HFFc6 (cell line): ENCODE data around the gene POLR1F. TPM values are rescaled to one million over a fixed set of nuclear protein-coding genes. Genes with fewer than 3 reads are reported as not detected.

Experiments used
- DNase-seq: peaks from one replicate; pipeline ENCODE4 v3.0.0-alpha.2; 2018
- H3K27ac Mint-ChIP-seq: 2 replicates; pipeline ENCODE4 v1.8.0; 2020; ENCODE audit warnings: mild to moderate bottlenecking, mixed read lengths
- H3K27me3 Mint-ChIP-seq: 2 replicates; pipeline ENCODE4 v1.8.0; 2021; ENCODE audit warnings: mild to moderate bottlenecking, moderate library complexity, mixed read lengths; ENCODE audit not compliant: insufficient read depth
- H3K36me3 Mint-ChIP-seq: 2 replicates; pipeline ENCODE4 v1.8.0; 2021; ENCODE audit warnings: low read depth, mixed read lengths
- H3K4me1 Mint-ChIP-seq: 2 replicates; pipeline ENCODE4 v1.8.0; 2020; ENCODE audit warnings: low read depth, mixed read lengths
- H3K4me3 Mint-ChIP-seq: 2 replicates; pipeline ENCODE4 v1.8.0; 2020; ENCODE audit warnings: mild to moderate bottlenecking, moderate library complexity, mixed read lengths
- H3K9me3 Mint-ChIP-seq: 2 replicates; pipeline ENCODE4 v1.8.0; 2020; ENCODE audit warnings: mild to moderate bottlenecking, mixed read lengths
- total RNA-seq, 6 experiments: library from RNA; stranded (reverse); fragmentation: NEBNext Ultra II Directional; extraction: Animal tissue kit (Norgen Biotek cat#: 25700); gene quantifications; 2 replicates in 1 of 6; 3 replicates in 5 of 6; pipeline ENCODE4 v1.2.3, GENCODE V29; 2021
- TF ChIP-seq, protein P1 (sequence below): fragments of 200-600 bp; sonication (generic); IDR thresholded peaks from 2 replicates; pipeline ENCODE4 v1.5.0; 2021; ENCODE audit warnings: antibody characterized with exemption, mild to moderate bottlenecking

The POLR1F gene
- total RNA-seq, 6 experiments from 2014 or later = 13.4 to 17.6 (median 15.5) TPM

DNA sequence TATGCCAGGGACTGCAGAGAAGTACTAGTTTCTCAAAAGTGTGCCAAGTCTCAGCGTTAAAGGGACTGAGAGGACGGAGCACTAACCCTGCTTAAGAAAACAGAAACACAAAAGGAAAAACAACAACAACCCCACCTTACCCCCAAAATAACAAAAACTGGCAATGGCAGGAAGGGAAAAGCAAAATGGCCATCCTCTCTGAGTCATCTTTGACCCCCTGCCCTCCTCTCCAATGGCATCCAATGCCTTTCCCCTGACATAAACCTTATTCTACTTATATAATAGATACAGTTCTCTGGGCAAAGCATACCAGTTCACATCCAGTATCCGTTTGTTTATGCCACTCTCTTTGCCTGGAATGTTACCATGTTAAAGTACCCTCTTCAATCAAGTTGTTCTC, 1.6 kb downstream of the POLR1F start:
- DNase-seq = no peak
- Mint-ChIP-seq H3K27me3 (no peaks in the 10 kb centered on the region; the same call in 1 of the 2 replicates), H3K9me3 (no peaks in the 10 kb centered on the region), H3K27ac (peak overlapping the region; percentile 92; the same call in 1 of the 2 replicates), H3K4me1 (peaks cover 46% of the 10 kb centered on the region), H3K4me3 (peak overlapping the region; percentile 99), H3K36me3 (peaks cover 13% of the 10 kb centered on the region)
- TF ChIP-seq, protein P1, sequence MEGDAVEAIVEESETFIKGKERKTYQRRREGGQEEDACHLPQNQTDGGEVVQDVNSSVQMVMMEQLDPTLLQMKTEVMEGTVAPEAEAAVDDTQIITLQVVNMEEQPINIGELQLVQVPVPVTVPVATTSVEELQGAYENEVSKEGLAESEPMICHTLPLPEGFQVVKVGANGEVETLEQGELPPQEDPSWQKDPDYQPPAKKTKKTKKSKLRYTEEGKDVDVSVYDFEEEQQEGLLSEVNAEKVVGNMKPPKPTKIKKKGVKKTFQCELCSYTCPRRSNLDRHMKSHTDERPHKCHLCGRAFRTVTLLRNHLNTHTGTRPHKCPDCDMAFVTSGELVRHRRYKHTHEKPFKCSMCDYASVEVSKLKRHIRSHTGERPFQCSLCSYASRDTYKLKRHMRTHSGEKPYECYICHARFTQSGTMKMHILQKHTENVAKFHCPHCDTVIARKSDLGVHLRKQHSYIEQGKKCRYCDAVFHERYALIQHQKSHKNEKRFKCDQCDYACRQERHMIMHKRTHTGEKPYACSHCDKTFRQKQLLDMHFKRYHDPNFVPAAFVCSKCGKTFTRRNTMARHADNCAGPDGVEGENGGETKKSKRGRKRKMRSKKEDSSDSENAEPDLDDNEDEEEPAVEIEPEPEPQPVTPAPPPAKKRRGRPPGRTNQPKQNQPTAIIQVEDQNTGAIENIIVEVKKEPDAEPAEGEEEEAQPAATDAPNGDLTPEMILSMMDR = no peak

DNA sequence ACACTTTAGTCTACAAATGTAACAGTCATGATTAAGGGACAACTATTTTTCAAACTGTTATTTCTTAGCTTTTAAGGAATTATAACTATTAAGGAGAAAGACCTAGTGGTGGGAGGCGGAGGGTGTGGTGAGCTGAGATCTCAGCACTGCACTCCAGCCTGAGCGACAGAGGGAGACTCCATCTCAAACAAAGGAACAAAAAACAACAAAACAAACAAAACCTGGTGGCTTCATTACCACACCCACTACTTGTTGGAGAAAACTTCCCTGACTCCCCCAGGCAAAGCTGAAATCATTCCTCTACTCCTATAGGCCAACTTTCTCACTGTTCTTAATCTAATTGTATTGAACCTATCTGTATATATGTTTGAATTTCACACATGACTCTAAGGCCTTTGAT, 3.2 kb downstream of the POLR1F start:
- H3K4me3 Mint-ChIP-seq = no peak overlapping the region
- DNase-seq = no peak
- H3K9me3 Mint-ChIP-seq = no peaks in the 10 kb centered on the region
- no peak overlapping the region for H3K27ac Mint-ChIP-seq
- H3K4me1 Mint-ChIP-seq = peaks cover 46% of the 10 kb centered on the region
- TF ChIP-seq, protein P1 = no peak
- H3K27me3 Mint-ChIP-seq = no peaks in the 10 kb centered on the region; the same call in 1 of the 2 replicates
- peaks cover 14% of the 10 kb centered on the region for H3K36me3 Mint-ChIP-seq

DNA sequence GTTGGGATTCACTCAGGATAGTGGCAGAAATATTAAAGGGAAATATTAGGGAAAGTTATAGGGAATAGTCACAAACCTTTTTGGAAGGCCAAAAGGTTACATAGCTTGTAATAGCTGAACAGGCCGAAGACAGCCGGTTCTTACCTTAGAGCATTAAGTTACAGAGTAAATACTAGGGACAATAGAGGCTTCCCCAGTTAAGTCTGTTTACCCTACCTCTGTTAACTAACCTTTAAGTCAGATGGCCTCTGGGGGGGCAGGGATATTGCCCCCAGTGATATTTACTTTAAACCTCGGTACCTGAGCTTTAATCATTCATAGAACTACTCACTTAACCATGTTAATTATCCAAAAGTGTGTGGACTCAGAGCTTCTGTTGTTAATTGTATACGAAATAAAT, 7.4 kb downstream of the POLR1F start:
- DNase-seq = no peak
- Mint-ChIP-seq H3K4me1 (peaks cover 26% of the 10 kb centered on the region), H3K4me3 (no peak overlapping the region), H3K36me3 (peaks cover 22% of the 10 kb centered on the region), H3K27ac (no peak overlapping the region), H3K27me3 (no peaks in the 10 kb centered on the region), H3K9me3 (no peaks in the 10 kb centered on the region)
- TF ChIP-seq, protein P1 = no peak

DNA sequence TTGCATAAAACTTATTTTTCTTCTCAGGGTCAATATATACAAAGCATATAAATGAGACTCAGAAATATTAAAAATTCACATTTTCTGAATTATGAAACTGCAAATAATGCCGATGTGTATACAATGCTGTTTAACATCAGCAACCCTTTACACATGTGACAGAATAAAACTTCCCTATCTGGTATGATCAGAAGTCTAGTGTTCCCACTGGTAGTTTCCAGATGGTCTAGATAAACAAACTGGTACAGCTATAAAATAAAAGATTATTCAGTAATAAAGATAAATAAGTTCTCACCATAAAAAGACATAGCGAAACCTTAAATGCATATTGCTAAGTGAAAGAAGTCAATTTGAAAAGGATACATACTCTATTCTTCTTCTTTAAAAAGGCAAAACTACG, 7.9 kb downstream of the POLR1F start:
- Mint-ChIP-seq H3K27ac (no peak overlapping the region), H3K9me3 (no peaks in the 10 kb centered on the region), H3K4me1 (peaks cover 21% of the 10 kb centered on the region), H3K4me3 (no peak overlapping the region), H3K27me3 (no peaks in the 10 kb centered on the region), H3K36me3 (peaks cover 22% of the 10 kb centered on the region)
- DNase-seq = no peak
- TF ChIP-seq, protein P1 = no peak

DNA sequence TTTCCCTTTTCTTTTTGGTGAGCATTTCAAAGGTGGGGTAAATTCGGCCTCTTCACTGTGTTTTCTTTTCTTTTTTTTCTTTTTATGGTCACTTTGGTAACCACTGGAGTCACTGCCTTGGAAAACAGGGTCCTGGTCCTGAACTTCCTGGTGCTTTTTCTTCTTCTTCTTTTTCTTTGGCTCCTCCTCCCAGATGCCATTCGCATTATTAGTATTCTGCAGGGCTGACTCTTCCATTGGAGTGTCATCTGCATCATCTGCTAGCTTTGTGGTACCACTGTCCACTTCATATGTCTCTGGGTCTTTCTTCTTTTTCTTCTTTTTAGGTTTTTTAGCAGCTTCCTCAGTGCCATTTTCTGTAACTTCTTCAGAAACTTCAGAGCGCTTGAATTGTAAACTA, 10.5 kb downstream of the POLR1F start:
- TF ChIP-seq, protein P1 = no peak
- Mint-ChIP-seq H3K27me3 (no peaks in the 10 kb centered on the region), H3K4me3 (no peak overlapping the region), H3K36me3 (peaks cover 22% of the 10 kb centered on the region), H3K9me3 (no peaks in the 10 kb centered on the region), H3K4me1 (peaks cover 12% of the 10 kb centered on the region), H3K27ac (no peak overlapping the region)
- DNase-seq = peak; percentile 9

DNA sequence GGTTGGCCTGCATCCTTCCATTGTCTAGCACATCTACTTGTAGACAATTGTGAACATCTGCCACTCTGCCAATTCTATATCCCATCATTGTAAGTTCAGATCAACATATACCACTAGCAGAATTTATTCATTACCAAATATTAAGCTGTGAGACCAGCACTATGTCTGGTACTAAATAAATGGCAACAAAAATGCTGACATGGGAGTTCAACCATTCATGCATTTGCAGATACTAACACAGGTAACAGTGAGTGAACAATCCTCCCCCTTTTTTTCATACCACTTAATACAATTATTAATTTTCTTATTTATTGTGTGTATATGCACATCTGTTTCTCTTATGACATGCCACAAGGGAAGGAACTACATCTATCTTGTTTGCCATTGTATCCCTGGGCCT, 11.9 kb downstream of the POLR1F start:
- H3K9me3 Mint-ChIP-seq = peaks cover under 1% of the 10 kb centered on the region; the same call in 1 of the 2 replicates
- TF ChIP-seq, protein P1 = no peak
- no peak overlapping the region for H3K27ac Mint-ChIP-seq
- peaks cover 12% of the 10 kb centered on the region for H3K4me1 Mint-ChIP-seq
- H3K27me3 Mint-ChIP-seq = no peaks in the 10 kb centered on the region
- no peak overlapping the region for H3K4me3 Mint-ChIP-seq
- peaks cover 11% of the 10 kb centered on the region for H3K36me3 Mint-ChIP-seq
- no peak for DNase-seq
